ENCODE data around the gene ZG16B. TPM values are rescaled to one million over a fixed set of nuclear protein-coding genes. Genes with fewer than 3 reads are reported as not detected.

Gene ZG16B
- total RNA-seq, 1 experiment from 2014 or later: 6.9 TPM

DNA sequence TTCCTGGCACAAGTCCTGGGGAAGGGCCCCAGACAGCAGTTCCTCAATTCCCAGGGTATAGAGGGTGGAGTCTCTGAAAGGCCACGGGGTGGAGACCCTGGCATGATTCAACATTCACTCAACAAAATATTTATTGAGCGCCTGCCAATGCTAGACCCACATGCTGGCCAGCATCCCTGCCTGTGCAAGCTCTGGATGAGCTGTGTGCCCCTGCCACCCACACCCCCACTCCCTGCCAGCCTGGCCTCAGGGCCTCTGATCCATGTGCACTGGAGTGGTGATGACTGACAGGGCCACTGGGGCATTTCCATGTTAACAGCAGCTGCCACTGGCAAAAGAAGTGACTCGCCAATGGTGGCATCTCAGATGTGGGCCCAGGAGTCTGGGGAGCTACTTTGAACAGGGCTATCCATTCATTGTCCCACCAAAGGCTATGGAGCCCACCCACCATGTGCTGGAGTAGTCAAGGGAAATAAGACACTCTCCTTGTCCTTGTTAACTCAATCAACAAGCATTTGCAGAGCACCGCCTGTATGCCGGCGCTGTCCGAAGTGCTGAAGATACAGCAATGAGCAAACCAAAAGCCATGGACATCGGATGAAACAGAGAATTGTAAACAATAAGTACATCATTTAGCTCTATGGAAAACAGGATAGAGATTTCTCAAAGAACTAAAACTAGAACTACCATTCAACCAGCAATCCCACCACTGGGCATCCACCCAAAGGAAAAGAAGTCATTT, 30.9 kb downstream of the ZG16B start:
- POLR2A ChIA-PET: no interaction called here
- H3K27ac Mint-ChIP-seq (ENCODE audit: low read depth, unreplicated experiment): no peak overlapping the region
- no peaks in the 10 kb centered on the region for H3K27me3 Mint-ChIP-seq (ENCODE audit: insufficient read depth, unreplicated experiment)
- H3K4me3 Mint-ChIP-seq (ENCODE audit: unreplicated experiment): no peak overlapping the region
- no TSS peak for BruUV-seq (replicated peaks)
- H3K9me3 Mint-ChIP-seq (ENCODE audit: unreplicated experiment): no peaks in the 10 kb centered on the region
- CTCF ChIA-PET: interaction anchor here (0.6 to 0.9 kb wide), 2 partner anchors 39 to 101 kb away, joined by 3 to 4 read pairs; no protein-coding TSS in a partner anchor
- TF ChIP-seq, protein P1, sequence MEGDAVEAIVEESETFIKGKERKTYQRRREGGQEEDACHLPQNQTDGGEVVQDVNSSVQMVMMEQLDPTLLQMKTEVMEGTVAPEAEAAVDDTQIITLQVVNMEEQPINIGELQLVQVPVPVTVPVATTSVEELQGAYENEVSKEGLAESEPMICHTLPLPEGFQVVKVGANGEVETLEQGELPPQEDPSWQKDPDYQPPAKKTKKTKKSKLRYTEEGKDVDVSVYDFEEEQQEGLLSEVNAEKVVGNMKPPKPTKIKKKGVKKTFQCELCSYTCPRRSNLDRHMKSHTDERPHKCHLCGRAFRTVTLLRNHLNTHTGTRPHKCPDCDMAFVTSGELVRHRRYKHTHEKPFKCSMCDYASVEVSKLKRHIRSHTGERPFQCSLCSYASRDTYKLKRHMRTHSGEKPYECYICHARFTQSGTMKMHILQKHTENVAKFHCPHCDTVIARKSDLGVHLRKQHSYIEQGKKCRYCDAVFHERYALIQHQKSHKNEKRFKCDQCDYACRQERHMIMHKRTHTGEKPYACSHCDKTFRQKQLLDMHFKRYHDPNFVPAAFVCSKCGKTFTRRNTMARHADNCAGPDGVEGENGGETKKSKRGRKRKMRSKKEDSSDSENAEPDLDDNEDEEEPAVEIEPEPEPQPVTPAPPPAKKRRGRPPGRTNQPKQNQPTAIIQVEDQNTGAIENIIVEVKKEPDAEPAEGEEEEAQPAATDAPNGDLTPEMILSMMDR (IDR thresholded peaks at IDR 0.05; ENCODE audit: unreplicated experiment): no peak
- H3K36me3 Mint-ChIP-seq (ENCODE audit: insufficient read depth, unreplicated experiment): no peaks in the 10 kb centered on the region
- H3K4me1 Mint-ChIP-seq (ENCODE audit: insufficient read depth, unreplicated experiment): peaks cover 6% of the 10 kb centered on the region
- peak; percentile 48 for DNase-seq (ENCODE audit: unreplicated experiment)
- intact Hi-C loops (cut with micrococcal nuclease): no loop called here

DNA sequence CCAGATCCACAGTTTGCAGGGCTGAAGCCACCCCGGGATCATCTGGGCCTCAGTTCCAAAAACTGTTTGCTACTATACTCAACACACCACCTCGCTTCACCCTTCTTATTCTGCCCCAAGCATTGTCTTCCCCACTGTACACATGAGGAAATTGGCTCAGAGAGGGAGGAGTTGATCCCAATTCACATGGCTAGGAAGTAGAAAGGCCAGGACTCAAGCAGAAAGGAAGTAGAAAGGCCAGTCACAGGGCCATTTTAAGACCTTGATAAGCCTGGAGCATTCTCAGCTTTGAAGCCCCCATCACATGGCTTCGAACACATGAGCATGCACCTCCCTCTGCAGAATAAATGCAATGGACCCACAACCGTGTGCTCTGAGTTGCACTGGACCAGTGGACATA, 35.5 kb downstream of the ZG16B start:
- Mint-ChIP-seq H3K4me1 (ENCODE audit: insufficient read depth, unreplicated experiment) (peaks cover 4% of the 10 kb centered on the region), H3K36me3 (ENCODE audit: insufficient read depth, unreplicated experiment) (no peaks in the 10 kb centered on the region), H3K27me3 (ENCODE audit: insufficient read depth, unreplicated experiment) (no peaks in the 10 kb centered on the region), H3K27ac (ENCODE audit: low read depth, unreplicated experiment) (no peak overlapping the region), H3K9me3 (ENCODE audit: unreplicated experiment) (no peaks in the 10 kb centered on the region), H3K4me3 (ENCODE audit: unreplicated experiment) (no peak overlapping the region)
- intact Hi-C loops (cut with micrococcal nuclease): no loop called here
- ChIA-PET CTCF (interaction anchor here (0.9 to 1.0 kb wide), 2 partner anchors 9 to 33 kb away, joined by 3 read pairs; no protein-coding TSS in a partner anchor), POLR2A (interaction anchor here (0.8 to 1.0 kb wide), 2 partner anchors 88 to 97 kb away, joined by 3 read pairs; partner anchors contain the start of gene ELOB)
- TF ChIP-seq, protein P1 (IDR thresholded peaks at IDR 0.05; ENCODE audit: unreplicated experiment): no peak
- DNase-seq (ENCODE audit: unreplicated experiment): no peak
- no TSS peak for BruUV-seq (replicated peaks)

DNA sequence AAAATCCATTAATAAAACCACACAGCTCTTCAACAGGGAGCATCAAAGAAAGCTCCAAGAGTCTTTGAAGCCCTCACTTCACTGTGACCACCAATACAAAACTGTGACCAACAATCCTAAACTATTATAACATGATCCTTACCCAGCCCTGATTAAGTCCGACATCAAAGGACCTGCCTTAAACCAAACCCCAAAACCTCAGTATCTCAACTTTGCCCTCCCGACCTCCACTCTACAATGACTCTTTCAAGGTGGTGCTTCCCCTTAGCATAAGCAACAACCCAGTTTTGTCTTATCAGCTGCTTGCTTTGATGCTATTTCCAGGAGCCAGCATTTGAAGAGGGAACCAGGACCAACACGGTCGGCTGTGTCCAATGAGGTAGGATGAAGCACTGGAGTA, 36.3 kb downstream of the ZG16B start:
- peaks cover 4% of the 10 kb centered on the region for H3K4me1 Mint-ChIP-seq (ENCODE audit: insufficient read depth, unreplicated experiment)
- no peak overlapping the region for H3K27ac Mint-ChIP-seq (ENCODE audit: low read depth, unreplicated experiment)
- TF ChIP-seq, protein P1 (IDR thresholded peaks at IDR 0.05; ENCODE audit: unreplicated experiment): no peak
- intact Hi-C loops (cut with micrococcal nuclease): no loop called here
- CTCF ChIA-PET: interaction anchor here (0.7 to 1.0 kb wide), 3 partner anchors 12 to 34 kb away, joined by 3 read pairs; no protein-coding TSS in a partner anchor
- H3K9me3 Mint-ChIP-seq (ENCODE audit: unreplicated experiment): no peaks in the 10 kb centered on the region
- DNase-seq (ENCODE audit: unreplicated experiment): no peak
- H3K27me3 Mint-ChIP-seq (ENCODE audit: insufficient read depth, unreplicated experiment): no peaks in the 10 kb centered on the region
- POLR2A ChIA-PET: interaction anchor here (0.8 to 1.2 kb wide), 2 partner anchors 28 to 98 kb away, joined by 3 read pairs; no protein-coding TSS in a partner anchor
- H3K4me3 Mint-ChIP-seq (ENCODE audit: unreplicated experiment): no peak overlapping the region
- no peaks in the 10 kb centered on the region for H3K36me3 Mint-ChIP-seq (ENCODE audit: insufficient read depth, unreplicated experiment)
- no TSS peak for BruUV-seq (replicated peaks)

DNA sequence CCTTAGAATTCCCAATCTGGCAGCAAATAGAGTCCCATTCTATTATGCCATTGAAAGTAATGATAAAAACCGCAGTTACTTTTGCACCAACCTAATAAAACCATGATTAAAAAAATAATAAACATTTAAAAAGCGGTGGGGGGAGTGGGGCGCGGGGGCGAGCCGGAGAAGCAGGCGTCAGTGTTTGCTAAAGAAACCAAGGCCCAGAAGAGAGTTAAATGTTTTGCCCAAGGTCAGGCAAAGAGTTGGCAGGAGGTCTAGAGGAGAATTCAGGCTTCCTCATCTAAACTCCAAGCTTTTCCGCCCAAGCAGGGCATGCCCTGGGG, 37.5 kb downstream of the ZG16B start:
- Mint-ChIP-seq H3K36me3 (ENCODE audit: insufficient read depth, unreplicated experiment) (no peaks in the 10 kb centered on the region), H3K27ac (ENCODE audit: low read depth, unreplicated experiment) (peak overlapping the region; percentile 94), H3K9me3 (ENCODE audit: unreplicated experiment) (no peaks in the 10 kb centered on the region), H3K4me3 (ENCODE audit: unreplicated experiment) (peak overlapping the region; percentile 89), H3K4me1 (ENCODE audit: insufficient read depth, unreplicated experiment) (peaks cover 4% of the 10 kb centered on the region), H3K27me3 (ENCODE audit: insufficient read depth, unreplicated experiment) (no peaks in the 10 kb centered on the region)
- ChIA-PET POLR2A (interaction anchor here (0.8 to 3.4 kb wide), 20 partner anchors 14 to 1162 kb away, joined by 3 to 61 read pairs (median 4); partner anchors contain the start of genes ELOB, FLYWCH1, FLYWCH2 and KCTD5), CTCF (interaction anchor here (0.6 to 1.8 kb wide), 21 partner anchors 11 to 240 kb away, joined by 3 to 15 read pairs (median 4); partner anchors contain the start of gene PRSS27)
- TF ChIP-seq, protein P1 (IDR thresholded peaks at IDR 0.05; ENCODE audit: unreplicated experiment): no peak
- intact Hi-C loops (cut with micrococcal nuclease): no loop called here
- DNase-seq (ENCODE audit: unreplicated experiment): no peak
- BruUV-seq (replicated peaks): TSS peak; percentile 95
